Ishikawa (cell line): ENCODE results near the gene EEF1E1.

Experiments used
- CREB1 ChIP-seq: IDR thresholded peaks from 2 replicates; pipeline ENCODE4 v1.6.1; 2012; ENCODE audit warnings: low read depth
- EP300 ChIP-seq: IDR thresholded peaks from 2 replicates; pipeline ENCODE4 v1.6.1; 2012; ENCODE audit warnings: borderline replicate concordance
- FOXM1 ChIP-seq: IDR thresholded peaks from 2 replicates; pipeline ENCODE4 v1.6.1; 2012; ENCODE audit warnings: low read depth, borderline replicate concordance
- NFIC ChIP-seq: IDR thresholded peaks from 2 replicates; pipeline ENCODE4 v1.6.1; 2012
- RAD21 ChIP-seq: IDR thresholded peaks from 2 replicates; pipeline ENCODE4 v1.6.1; 2012; ENCODE audit warnings: low read depth
- ZBTB7A ChIP-seq: IDR thresholded peaks from 2 replicates; pipeline ENCODE4 v1.6.1; 2012; ENCODE audit warnings: low read depth
- TF ChIP-seq, protein P1 (sequence below): IDR thresholded peaks from 2 replicates; pipeline ENCODE4 v1.6.1; 2012

GRCh38 chr6:8082572-8082953, 19.8 kb downstream of the EEF1E1 start:
- TF ChIP-seq FOXM1: no peak
- TF ChIP-seq, protein P1, sequence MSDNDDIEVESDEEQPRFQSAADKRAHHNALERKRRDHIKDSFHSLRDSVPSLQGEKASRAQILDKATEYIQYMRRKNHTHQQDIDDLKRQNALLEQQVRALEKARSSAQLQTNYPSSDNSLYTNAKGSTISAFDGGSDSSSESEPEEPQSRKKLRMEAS: no peak
- no peak for TF ChIP-seq ZBTB7A
- no peak for TF ChIP-seq EP300
- TF ChIP-seq NFIC: no peak
- no peak for TF ChIP-seq CREB1
- TF ChIP-seq RAD21: no peak
